Measurements from ENCODE around the gene SGK1.

DNA sequence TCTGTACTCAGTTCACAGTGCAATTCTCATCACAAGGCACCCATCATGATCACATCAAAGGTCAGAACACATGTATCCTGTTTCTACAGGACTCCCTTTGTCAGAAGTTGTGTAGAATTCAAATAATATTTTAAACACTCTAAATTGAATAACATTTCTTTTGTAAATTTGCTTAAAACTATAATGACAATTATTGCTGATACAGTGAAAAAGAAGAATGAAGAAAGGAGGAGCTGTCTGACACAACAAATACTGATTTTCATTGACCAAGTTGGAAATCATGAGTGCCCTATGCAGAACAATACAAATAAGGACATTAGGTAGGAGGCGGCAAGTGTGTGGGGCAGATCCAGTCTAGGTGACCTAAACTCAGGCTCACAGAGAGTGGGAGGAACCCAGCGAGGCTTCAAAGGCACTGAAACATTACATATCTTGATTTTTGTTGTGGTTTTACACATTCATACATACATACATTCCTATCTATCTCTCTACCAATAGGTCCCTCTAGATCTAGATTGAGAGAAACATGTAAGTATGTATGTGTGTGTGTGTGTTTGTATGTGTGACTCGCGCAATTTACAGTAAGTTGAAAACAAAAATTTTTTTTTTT is 186.3 kb downstream of the SGK1 start:
- TF ChIP-seq, protein P1, sequence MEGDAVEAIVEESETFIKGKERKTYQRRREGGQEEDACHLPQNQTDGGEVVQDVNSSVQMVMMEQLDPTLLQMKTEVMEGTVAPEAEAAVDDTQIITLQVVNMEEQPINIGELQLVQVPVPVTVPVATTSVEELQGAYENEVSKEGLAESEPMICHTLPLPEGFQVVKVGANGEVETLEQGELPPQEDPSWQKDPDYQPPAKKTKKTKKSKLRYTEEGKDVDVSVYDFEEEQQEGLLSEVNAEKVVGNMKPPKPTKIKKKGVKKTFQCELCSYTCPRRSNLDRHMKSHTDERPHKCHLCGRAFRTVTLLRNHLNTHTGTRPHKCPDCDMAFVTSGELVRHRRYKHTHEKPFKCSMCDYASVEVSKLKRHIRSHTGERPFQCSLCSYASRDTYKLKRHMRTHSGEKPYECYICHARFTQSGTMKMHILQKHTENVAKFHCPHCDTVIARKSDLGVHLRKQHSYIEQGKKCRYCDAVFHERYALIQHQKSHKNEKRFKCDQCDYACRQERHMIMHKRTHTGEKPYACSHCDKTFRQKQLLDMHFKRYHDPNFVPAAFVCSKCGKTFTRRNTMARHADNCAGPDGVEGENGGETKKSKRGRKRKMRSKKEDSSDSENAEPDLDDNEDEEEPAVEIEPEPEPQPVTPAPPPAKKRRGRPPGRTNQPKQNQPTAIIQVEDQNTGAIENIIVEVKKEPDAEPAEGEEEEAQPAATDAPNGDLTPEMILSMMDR (IDR thresholded peaks at IDR 0.05; ENCODE audit: low read length) = no peak
- no peak for TF ChIP-seq EZH2 (IDR thresholded peaks at IDR 0.05; ENCODE audit: borderline replicate concordance, low read length)
